ENCODE results near the gene RNF145. TPM values are rescaled to one million over a fixed set of nuclear protein-coding genes. Genes with fewer than 3 reads are reported as not detected.

Gene RNF145
- total and polyA plus RNA-seq, 10 donors, result 27.6 to 90.7 (median 69.6) TPM

DNA sequence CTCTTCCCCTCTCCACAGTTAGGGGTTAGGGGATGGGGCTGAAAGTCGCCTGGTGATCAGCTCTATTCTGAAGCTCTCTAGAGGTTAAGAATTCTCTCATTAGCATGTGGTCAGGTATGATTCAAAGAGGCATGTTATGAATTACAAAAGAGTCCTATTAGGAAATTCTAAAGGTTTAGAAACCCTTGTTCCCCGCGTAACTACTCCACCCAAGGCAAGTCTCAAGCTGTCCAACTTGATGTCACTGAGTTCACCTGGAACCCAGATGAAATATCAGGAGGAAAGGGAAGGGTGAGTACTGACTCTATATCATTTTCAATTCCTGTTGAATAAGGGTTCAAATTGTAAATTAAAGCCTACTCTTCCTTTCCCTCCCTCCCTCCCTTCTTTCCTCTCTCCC lies 18.1 kb upstream of the RNF145 start:
- Histone ChIP-seq H3K27ac (peak overlapping the region in 1 of 8 donors; percentile 21), H3K4me3 (no peak overlapping the region), H3K4me1 (no peaks in the 10 kb centered on the region), H3K36me3 (no peaks in the 10 kb centered on the region), H3K27me3 (replicated peaks in 1 of 7) (no peaks in the 10 kb centered on the region), H3K9me3 (no peaks in the 10 kb centered on the region)
- WGBS, 5 donors, result 55 to 76% (median 58%) methylated on average over 3 of the region's 3 CpGs
- no peak for TF ChIP-seq POLR2A (IDR thresholded peaks at IDR 0.05)
- TF ChIP-seq, protein P1, sequence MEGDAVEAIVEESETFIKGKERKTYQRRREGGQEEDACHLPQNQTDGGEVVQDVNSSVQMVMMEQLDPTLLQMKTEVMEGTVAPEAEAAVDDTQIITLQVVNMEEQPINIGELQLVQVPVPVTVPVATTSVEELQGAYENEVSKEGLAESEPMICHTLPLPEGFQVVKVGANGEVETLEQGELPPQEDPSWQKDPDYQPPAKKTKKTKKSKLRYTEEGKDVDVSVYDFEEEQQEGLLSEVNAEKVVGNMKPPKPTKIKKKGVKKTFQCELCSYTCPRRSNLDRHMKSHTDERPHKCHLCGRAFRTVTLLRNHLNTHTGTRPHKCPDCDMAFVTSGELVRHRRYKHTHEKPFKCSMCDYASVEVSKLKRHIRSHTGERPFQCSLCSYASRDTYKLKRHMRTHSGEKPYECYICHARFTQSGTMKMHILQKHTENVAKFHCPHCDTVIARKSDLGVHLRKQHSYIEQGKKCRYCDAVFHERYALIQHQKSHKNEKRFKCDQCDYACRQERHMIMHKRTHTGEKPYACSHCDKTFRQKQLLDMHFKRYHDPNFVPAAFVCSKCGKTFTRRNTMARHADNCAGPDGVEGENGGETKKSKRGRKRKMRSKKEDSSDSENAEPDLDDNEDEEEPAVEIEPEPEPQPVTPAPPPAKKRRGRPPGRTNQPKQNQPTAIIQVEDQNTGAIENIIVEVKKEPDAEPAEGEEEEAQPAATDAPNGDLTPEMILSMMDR (IDR thresholded peaks at IDR 0.05 in 8 of 11, conservative IDR thresholded peaks at IDR 0.05 in 3 of 11), result no peak
- intact Hi-C loops (cut with DNase I; ENCODE audit: low total_unique reads), result no loop called here
- no peak for DNase-seq

DNA sequence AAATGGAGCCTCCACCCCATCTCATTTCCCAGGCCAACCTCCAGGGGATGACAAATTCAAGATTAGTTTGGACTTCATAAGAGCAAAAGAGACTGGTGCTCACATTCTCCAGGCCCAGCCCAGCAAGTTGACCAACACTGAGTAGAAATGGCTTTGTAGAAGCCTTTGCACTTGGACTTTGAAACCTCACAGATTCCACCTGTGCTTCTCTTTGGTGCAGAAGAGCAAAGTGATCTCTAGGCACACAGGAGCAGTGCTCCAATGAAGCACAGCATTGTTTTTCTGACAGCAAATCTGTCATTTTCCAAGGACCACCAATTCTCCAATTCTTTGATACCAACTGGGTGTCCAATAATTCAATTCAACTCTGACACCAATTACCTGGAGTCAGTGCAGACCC lies 17.1 kb upstream of the RNF145 start:
- Histone ChIP-seq H3K36me3 (no peaks in the 10 kb centered on the region), H3K4me3 (no peak overlapping the region), H3K27ac (no peak overlapping the region), H3K4me1 (no peaks in the 10 kb centered on the region), H3K9me3 (no peaks in the 10 kb centered on the region), H3K27me3 (replicated peaks in 1 of 7) (no peaks in the 10 kb centered on the region)
- no peak for DNase-seq
- TF ChIP-seq, protein P1 (IDR thresholded peaks at IDR 0.05 in 8 of 11, conservative IDR thresholded peaks at IDR 0.05 in 3 of 11), result no peak
- no peak for TF ChIP-seq POLR2AphosphoS5 (IDR thresholded peaks at IDR 0.05)
- no peak for TF ChIP-seq POLR2A (IDR thresholded peaks at IDR 0.05)
- intact Hi-C loops (cut with DNase I; ENCODE audit: low total_unique reads), result no loop called here

DNA sequence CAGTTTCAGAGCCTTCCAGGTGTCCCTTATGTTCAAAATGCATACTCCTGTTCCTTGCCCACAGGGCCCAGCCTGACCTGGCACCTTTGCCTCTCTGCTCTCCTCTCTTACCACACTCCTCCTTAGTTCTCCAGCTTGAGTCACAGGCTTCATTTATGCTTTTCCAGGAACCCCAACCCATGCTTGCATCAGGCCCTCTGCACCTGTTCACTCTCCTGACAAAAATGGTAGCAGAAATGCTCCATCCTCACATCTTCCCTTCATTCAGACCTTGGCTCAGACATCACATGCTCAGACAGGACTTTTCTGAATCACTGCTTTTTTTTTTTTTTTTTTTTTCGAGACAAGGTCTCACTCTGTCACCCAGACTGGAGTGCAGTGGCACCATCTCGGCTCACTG lies 15.1 kb upstream of the RNF145 start:
- DNase-seq, result no peak
- Histone ChIP-seq H3K4me3 (no peak overlapping the region), H3K27ac (no peak overlapping the region), H3K36me3 (no peaks in the 10 kb centered on the region), H3K9me3 (no peaks in the 10 kb centered on the region), H3K27me3 (replicated peaks in 1 of 7) (no peaks in the 10 kb centered on the region), H3K4me1 (no peaks in the 10 kb centered on the region)
- 78 to 90% (median 81%) methylated on average over 1 to 2 of the region's 2 CpGs for WGBS, 5 donors
- intact Hi-C loops (cut with DNase I; ENCODE audit: low total_unique reads), result no loop called here
- TF ChIP-seq POLR2AphosphoS5 (IDR thresholded peaks at IDR 0.05) (no peak), POLR2A (IDR thresholded peaks at IDR 0.05) (no peak)
- TF ChIP-seq, protein P1 (IDR thresholded peaks at IDR 0.05 in 8 of 11, conservative IDR thresholded peaks at IDR 0.05 in 3 of 11), result no peak

- Histone ChIP-seq H3K9me3 (no peaks in the 10 kb centered on the region), H3K4me1 (peaks cover 0 to 3% (median 0%) of the 10 kb centered on the region in 6 donors), H3K27me3 (replicated peaks in 1 of 7) (no peaks in the 10 kb centered on the region), H3K4me3 (no peak overlapping the region), H3K36me3 (no peaks in the 10 kb centered on the region), H3K27ac (no peak overlapping the region)
- intact Hi-C loops (cut with DNase I; ENCODE audit: low total_unique reads), result no loop called here
- WGBS, 5 donors, result 94 to 96% (median 94%) methylated on average over 3 of the region's 3 CpGs
- no peak for DNase-seq
- TF ChIP-seq, protein P1 (IDR thresholded peaks at IDR 0.05 in 8 of 11, conservative IDR thresholded peaks at IDR 0.05 in 3 of 11), result no peak
- no peak for TF ChIP-seq POLR2AphosphoS5 (IDR thresholded peaks at IDR 0.05)
- TF ChIP-seq POLR2A (IDR thresholded peaks at IDR 0.05), result no peak
Observed at GRCh38 chr5:159223469-159223868, 14.1 kb upstream of the RNF145 start.

All from spleen (tissue), 11 donors.